Activated CD4-positive, alpha-beta T cell treated with anti-CD3 and anti-CD28 coated beads, Interleukin-2, amount 50 U/mL, for 24 hours (primary cell): ENCODE measurements around the gene SLC9C1.

Experiments
- DNase-seq, 2 donors: peaks; one replicate each; pipeline ENCODE4 v3.0.0-alpha.2; 2020; ENCODE audit warnings: low read depth in 1 of 2, low spot score in 1 of 2

The SLC9C1 gene

DNA sequence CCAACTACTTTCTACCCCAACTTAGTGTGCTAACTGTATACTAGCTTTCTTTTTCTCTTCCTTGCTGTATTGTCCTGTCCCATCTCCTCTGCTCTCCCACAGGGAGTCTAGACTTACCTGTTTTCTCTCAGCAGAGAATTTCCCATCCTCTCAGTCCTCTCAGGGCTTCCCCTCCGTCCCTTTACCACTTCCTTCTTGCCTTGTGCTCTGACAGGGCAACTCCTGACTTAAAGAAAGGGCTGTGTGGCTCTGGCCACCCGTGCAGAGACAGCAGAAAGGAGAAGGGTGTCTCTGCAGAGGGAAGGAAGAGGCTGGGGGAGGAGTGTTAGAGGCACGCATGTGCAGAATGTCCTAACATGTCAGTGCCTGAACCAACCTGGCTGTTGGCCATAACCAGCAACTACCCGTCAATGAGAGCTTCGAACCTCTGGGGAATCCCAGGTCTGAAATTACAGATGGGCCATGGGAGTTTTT is 161.0 kb downstream of the SLC9C1 start, which contains the start of gene GCSAM:
Gene GCSAM, minus strand, starts transcription at position 274 of the 474 bp plus-strand sequence. Its CDS starts 128 bp downstream, at position 146.
- DNase-seq, result peak in 1 of 2 donors; percentile 41

DNA sequence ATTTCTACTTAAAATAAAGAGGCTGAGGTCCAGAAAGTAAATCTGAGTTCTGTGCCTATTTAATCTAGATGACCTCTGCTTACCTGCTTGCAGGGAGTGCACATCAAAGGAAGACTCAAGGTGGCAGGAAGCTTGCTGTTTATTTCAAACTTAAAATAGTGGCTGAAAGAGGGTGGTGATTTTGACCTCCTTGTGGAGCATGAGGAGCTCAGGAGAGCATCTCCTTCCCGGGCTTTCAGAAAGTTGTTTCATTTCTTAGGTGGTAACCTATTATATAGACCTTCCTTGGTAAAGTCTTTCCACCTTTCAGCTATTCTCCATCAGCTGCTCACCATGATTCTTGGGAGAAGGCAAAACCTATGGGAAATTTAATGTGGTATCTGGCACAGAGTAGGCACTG is 161.5 kb downstream of the SLC9C1 start:
- DNase-seq, result no peak

DNA sequence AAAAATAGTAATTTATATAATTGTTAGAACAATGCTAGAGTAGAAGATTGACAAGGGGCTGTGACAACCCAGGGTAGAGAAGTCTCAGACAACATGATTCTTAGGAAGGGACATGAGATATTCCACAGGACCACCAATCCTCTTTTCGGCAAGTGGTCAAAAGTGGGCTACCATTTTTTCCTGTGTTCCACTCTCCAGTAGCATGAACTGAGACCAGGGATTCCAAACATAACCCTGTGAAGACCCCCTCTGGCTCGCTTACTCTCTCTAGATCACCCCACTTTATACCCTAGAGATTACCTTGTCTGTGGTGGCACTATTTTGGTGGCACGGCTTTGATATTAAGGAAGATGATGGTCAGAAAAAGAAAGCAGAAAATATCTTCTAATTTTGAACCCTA is 161.9 kb downstream of the SLC9C1 start:
- no peak for DNase-seq

DNA sequence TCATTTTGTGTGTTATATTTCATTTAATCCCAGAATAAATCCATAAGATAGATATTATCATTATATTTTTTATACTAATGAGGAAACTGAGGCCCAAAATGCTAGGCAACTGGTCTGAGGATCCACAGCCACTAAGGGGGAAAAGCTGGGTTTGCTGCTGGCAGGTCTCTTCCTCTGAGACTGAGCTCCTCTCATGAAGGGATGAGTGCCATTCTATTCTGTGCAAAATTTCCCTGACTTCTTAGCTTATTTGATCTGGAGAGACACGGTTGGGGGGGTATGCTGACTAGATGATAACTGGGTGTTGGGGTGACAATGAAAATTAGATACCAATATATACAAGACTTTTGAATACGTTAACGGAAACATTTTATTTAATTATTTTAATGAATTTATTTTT is 162.9 kb downstream of the SLC9C1 start:
- DNase-seq, result no peak

DNA sequence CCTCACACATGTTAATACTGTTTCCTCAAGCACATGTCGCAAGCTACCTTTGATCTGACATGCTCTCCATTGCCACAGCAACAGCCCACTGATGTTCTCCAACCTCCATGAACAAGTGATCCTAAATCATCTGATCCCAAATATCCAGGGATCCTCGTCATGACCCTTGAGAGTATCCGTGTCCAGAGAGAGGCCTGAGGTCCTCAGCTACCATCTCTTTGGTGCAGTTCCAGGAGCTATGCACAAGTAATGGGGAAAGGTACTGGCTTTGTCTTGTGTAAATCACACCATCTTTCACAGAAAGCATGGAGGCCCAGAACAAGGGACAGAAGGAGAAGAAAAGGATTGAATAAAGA is 163.4 kb downstream of the SLC9C1 start:
- no peak for DNase-seq

DNA sequence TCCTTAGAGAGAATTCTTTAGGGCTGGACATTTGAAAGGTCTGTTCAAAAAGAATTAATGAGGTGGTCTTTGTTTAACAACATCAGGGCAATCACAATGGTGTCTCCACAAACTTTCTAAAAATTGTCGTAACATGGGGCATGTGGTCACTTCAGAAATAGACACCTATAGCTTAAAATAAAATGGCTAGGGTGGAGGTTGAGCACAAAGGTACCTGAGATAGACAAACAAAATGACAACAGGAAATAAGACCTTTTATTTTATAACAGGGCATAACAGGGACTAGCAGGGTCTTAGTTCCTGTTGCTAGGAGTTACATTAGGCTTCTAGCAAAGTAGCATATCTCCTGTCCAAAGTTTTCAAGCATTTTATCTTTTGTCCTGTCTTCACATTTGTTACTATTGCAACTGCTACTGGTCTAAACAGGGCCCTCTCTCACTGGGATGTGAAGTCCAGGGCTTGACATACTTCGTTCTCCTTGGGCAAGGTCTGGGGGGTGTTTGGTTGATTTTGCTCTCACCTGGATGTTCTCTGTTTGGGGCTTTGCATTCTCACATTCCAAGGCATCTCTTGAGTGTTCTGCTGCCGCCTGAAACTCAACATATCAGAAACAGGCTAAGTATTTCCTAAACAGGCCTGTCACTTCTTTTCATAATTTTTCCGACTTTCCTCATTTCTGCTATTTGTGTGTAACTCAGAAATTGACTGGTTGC is 163.9 kb downstream of the SLC9C1 start:
- DNase-seq, result no peak

DNA sequence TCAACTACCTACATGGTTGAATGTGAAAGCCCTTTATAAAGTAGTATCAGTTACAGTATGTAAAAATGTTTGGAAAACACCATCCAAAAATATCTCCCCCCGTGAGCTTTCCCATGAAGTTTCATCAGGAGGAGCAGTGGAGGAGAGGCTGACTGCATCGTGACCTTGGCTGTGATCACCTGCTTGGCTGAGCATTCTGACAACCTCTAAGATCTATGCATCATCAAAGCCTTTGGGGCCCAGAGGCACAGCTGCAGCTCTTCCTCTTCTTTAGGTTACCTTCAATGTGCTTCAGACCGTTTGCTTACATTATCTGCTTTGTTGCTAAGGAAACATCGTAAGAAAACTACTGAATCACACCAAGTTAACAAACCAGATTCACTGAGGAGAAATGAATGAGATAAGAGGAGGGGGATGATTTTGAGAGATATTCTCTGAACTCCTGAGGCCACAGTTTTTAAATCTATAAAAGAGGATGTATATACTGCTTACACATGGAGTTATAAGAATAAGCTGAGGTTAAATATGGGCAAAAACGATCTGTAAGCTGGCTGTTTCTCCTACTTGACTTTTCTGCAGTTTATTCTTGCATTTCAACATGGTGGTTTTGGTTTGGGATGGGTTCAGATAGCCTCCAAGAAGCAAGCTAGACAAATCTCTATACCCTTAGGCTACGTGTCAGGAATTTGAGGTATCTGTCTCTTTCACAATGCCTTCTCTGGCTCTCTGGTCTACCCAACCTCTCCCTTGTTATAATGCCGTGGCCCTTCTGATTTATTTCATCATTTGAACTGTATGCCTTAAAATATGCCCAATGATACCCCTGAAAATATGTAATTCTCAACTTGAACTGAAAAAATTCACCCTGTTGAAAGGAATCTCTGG is 164.9 kb downstream of the SLC9C1 start:
- peak in 1 of 2 donors; percentile 42 for DNase-seq

DNA sequence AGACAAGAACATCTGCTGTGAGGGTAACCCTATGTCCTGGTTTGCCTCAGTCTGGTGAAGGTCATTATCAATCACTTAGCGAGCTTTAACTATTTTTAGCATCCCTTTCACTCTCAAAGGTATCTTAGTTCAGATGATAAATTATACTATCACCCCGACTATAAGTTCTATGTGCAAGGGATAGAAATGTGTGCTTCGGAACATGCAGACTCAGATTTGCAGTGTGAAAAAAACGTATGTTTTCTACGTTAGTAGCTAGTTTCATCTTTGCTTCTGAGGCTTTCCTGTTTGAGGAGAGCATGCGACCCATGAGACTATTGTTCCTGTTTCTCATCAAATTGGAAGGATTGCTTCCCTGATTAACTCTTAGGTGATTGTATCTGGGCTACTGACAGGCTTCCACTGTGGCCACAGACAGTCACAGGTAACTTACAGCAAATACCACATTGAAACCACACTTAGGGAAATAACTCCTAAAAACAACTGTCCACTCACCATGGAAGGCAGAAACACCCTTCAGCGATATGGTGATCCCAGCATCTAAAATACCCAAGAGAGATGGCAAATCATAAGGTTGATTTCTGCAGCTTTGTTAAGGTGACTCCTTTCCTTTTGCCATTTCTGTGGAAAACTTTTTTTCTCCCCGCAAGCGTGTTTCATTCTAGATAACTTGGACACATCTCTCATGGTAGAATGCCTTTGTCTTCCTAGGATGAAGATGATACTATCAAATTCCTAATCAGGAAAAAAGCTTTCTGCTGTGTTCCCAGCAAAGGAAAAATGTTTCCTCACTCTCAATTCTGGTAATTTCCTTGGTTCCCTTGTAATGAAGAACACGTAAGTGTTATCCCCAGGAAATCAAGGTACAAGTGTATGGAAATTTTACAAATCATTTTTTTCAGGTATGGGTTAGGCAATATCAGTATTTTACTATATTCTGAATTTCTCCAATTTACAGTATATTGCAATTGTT is 166.2 kb downstream of the SLC9C1 start:
- DNase-seq, result no peak

DNA sequence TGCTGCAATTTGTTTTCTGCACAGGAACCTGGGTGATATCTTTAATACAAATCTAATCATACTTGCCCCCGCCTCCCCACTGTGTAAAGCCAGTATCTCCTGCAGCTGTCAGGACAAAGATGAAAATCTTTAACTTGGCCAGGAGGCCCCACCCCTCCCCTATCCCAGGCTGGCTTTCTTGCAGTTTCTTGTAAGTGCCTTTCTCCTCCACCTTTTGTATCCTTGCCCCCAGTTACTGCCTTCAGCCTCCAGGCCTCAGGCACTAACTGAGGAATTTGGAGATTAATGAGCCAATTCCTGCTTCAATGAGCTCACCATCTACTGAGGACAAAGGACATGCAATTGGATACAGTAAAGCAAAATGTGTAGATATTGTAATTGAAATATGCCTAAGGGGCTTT is 167.5 kb downstream of the SLC9C1 start:
- DNase-seq, result no peak

DNA sequence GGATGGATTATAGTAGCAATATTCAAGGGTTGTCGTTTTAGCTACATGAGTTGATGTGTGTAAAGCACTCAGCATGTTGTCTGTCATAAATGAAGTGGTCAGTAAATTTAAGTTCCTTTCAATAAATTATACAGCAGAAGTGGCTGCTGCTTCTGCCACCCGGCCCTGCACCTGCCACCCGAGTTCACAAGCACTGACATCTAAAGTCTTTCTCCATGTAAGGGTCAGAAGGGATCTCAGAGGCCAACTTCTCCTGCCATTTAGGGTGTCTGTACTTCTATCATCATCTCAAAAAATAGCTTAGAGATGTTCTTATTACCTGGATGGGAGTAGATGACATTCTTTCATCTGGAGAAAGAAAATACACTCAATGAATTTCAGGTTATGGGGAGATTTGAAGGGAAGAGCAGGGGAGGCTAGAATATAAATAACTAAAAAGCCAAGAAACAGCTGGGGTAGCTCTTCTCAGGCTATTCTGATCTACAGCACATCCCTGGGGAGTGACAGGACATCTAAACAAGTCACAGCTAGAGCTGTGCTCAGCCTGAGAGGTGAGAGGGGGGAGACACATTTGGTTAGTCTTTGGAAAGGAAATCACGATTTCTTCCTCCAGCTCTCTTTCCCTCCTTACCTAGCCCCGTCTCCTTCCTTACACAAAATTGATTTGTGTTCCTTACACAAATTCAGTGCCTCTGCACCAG is 169.0 kb downstream of the SLC9C1 start:
- no peak for DNase-seq

DNA sequence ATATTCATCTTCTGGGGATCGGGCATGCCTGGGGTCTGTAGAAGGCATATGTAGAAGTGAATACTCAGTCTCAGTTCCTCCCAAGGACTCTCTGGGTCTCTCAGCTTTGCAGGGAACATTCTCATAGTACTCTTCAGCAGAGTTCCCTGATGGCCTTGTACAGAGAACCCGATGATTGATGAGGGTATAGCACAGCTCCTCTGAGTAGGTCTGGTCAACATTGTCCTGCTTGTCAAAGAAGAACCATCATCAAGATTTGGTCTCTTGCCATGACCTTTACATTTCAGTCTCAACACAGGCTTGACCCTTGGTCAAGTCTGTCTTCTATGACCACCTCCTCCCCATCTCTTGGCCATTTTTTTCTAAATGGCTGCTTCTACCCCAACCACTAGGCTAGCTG is 170.5 kb downstream of the SLC9C1 start:
- DNase-seq, result no peak

DNA sequence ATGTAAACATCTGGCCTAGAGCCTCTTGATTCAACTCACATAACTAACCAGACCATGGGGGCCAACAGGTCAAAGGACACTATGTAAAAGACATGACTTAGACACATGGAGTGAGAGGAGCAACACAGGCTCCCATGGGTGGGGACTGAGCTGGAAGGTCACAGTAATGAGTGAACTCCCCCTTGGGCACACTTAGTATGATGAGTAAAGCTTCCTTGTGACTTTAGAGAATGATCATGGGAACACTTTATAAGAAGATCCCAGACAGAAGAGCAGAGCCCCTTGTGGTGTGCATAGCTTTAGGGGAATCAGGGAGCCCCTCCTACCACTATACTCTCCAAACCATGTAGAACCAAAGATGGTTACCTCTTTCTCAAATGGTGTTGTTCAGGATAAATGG is 171.1 kb downstream of the SLC9C1 start:
- no peak for DNase-seq

DNA sequence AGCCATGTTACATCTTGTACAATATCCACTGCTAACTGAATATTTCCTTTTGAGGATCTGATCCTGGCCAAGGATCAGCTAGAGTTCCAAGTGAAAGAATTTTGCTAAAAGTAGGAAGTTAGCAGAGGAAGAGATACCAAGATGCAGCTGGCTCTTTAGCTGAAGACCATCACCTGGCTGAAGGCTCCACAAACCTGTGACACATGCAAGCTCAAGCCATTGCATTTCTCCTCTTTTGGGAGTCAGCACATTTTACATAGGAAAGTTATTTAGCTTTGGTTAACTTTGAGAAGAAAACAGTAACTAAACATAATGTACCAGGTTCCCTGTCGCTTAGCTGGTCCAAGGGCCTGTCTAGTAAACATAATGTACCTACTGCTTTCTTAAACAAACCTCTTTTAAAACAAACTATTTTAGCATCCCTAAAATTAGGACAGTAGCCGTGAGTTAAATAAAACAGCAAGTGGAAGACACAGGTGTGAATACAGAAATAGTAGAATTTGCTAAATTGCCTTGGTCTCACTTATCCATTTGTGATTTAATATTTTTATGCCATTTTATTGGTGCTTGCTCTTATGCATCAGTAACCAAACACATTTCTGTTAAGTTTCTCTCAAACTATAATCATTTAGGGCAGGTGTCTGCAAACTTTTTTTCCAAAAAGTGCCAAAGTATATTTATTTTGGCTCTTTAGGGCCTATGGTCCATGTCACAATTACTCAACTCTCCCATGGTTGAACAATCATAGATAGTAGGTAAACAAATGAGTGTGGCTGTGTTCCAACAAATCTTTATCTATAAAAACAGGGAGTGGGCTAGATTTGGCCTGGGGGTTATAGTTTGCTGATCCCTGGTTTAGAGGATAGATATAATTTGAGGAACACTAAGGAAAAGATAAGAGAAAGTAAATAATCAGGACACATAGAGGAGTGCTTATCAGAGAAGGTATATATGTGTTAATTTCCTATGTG is 172.2 kb downstream of the SLC9C1 start:
- DNase-seq, result no peak

DNA sequence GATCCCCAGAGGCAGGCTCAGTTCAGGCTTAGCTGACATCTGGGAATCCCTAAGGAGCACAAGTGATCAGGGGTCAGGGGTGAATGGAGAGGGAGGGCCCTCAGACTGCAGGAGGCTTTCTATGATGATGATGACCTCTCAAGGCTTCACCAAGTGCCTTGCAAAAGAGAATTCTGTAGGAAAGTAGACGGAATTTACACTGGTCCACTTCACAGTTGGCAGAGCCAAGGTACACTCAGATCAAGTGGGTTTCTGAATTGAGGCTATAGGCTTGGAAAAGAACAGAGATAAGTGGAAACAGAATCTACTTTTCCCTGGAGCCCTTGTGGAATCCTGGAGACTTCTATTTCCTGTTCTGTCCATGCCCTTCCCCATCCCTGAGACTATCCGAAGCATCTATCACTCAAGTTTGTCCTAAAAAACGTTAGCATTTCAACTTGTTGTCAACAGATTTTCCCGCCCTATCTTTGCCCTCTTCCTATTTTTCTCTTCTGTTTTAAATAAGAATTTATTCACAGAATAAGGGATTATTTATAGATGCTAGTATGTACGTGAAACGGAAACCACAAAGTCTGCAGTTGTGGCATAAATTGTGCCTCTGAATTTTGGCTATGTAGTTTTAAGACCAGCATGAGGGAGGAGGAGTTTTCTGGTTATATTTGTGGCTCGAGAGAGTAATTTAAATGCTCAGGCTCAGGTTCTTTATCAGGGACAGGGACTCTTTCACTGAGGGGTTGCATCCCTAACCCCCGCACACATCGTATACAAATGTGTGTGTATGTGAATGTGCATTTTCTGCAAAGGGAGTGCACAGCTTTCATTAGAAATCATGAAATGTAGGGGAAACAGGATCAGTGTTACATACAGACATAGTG is 173.8 kb downstream of the SLC9C1 start:
- no peak for DNase-seq

DNA sequence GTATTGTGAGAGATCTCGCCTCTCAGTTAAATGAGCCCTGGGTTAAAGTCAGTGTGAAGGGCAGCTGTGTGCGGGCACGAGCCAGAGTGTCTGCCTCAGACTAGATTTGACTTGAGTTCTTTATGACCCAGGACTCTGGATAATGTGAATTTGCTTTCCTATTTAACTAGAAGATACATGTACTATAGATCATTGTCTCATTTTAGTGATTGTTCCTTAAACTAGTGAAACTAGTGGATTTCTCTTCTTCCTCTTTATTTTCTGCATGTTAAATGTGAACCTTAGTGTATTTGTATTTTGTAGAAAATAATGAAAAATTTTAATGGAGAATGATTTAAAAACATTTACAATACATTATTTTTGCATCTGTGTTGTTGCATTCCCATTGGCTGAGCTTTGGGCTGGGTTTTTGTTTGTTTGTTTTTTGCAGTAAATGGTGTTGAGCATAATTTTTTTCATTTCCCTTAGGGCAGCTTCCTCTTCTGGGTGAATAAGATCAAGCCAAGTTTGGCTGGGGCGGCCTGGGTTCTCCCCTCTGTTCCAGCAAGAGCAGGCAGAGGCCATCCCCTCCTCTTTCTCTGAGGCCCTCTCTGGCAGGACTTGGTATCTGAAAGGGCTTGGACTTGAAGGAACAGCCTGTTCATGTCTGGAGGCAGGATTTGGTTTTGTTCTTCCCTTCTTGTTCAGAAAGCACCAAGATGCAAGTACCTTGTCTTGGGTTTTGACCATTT is 176.0 kb downstream of the SLC9C1 start:
- DNase-seq, result no peak

DNA sequence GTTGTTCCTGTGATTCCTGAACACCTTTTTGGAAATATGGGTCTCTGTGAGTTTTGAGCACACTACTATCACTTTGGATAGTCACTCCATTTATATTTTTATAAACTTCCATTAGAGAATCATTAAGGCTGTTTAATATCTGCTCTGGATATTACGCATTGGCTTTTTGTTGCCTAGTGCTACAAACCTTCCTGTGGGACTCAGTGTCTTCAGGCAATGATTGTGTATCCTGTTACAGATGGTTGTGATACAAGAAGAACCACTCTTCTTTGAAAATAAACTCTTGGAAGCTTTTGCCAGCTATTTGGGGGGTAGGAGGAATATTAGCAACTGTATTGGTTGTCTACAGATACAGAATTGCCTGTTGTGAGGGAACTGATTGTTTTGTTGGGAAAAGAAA is 176.6 kb downstream of the SLC9C1 start:
- DNase-seq, result no peak

DNA sequence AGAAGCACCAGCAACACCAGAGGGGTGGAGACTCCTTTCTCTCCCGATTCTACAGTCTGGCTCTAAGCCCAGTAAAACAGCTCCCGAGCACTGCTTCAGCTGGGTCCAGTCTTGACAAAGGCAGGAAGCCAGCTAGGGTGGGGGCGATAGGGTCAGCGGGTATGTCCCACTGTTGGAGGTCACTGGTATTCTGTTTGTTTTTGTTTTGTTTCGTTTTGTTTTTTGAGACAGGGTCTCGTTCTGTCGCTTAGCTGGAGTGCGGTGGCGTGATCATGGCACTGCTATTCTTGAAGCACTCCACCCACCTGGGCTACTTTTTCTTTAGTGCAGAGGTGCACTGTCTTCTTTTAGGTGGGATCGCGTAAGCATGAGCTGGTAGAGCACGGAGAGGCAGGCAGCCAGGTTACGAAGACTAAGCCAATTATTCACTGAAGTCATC is 177.2 kb downstream of the SLC9C1 start:
- no peak for DNase-seq
